Keratinocyte (primary cell): ENCODE results near the gene HTRA3.

Experiments
- CTCF ChIP-seq, 3 experiments: IDR thresholded peaks in 1 of 3; conservative IDR thresholded peaks in 1 of 3; optimal IDR thresholded peaks in 1 of 3; 2 replicates in 2 of 3; 3 replicates in 1 of 3; pipeline versions ENCODE3 to v1.5.1; 2011; ENCODE audit warnings: low read length in 3 of 3, mild to moderate bottlenecking in 3 of 3, moderate library complexity in 2 of 3, control low read depth in 1 of 3, inconsistent platforms in 1 of 3; ENCODE audit not compliant: insufficient read depth in 2 of 3; ENCODE audit errors: extremely low read depth in 1 of 3
- EZH2 ChIP-seq: IDR thresholded peaks from one replicate; pipeline ENCODE4 v1.6.1; 2012; ENCODE audit warnings: inconsistent platforms, mild to moderate bottlenecking, low read length, moderate library complexity

GRCh38 chr4:8353912-8354453, 84.4 kb downstream of the HTRA3 start:
- TF ChIP-seq CTCF (optimal IDR thresholded peaks at IDR 0.05 in 1 of 3, IDR thresholded peaks at IDR 0.05 in 1 of 3, conservative IDR thresholded peaks at IDR 0.05 in 1 of 3; ENCODE audit: extremely low read depth in 1 of 3, insufficient read depth in 2 of 3, low read length in 3 of 3) (no peak), EZH2 (no peak)
